Loucy (cell line): Measurements from ENCODE around the gene MAP3K10.

ENCODE experiments used
- EZH2phosphoT487 ChIP-seq: fragments of 200-600 bp; IDR thresholded peaks from 2 replicates; pipeline ENCODE4 v1.6.1; 2018; ENCODE audit warnings: antibody characterized with exemption, mild to moderate bottlenecking, moderate library complexity, borderline replicate concordance
- TF ChIP-seq, protein P1 (sequence below): fragments of 200-600 bp; sonication (generic); conservative IDR thresholded peaks from 2 replicates; pipeline ENCODE4 v1.5.1; 2014; ENCODE audit warnings: mild to moderate bottlenecking, antibody characterized with exemption, low read length

DNA sequence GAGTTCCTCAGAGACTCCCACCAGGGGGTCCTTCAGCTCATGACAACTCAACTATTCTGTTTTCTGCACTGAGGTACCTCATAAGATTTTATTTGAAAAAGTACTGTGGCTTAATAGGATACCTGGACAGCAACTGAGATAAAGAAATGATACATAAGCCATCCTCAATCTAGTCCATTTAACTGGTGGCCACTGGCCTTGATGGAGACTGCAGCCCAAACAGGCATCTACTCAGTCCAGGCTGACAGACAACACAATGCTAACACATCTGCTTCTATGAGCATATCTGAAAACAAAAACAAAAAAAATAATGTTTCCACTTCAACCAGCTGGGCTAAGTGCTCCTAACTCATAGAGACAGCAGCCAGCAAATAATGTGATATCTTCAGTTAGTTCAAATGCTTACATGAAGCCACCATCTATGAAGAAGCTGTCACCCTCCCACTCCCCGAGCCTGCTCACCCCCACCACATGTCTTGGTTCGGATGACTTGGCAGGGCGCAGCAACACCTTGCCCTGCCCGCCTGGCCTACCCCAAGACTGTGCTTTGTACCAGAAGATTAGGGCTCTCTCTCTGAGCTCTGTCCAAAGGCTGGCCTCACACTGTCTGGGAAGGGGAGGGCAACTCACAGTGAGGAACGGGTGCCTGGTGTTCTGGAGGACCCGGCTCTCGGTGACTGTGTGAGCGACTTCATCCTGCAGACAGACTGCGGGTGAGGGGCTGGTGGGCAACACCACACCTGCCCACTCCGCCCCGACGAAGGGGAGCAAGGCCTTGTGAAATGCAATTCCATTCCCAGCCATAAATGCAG, 48.4 kb downstream of the MAP3K10 start:
- TF ChIP-seq, protein P1, sequence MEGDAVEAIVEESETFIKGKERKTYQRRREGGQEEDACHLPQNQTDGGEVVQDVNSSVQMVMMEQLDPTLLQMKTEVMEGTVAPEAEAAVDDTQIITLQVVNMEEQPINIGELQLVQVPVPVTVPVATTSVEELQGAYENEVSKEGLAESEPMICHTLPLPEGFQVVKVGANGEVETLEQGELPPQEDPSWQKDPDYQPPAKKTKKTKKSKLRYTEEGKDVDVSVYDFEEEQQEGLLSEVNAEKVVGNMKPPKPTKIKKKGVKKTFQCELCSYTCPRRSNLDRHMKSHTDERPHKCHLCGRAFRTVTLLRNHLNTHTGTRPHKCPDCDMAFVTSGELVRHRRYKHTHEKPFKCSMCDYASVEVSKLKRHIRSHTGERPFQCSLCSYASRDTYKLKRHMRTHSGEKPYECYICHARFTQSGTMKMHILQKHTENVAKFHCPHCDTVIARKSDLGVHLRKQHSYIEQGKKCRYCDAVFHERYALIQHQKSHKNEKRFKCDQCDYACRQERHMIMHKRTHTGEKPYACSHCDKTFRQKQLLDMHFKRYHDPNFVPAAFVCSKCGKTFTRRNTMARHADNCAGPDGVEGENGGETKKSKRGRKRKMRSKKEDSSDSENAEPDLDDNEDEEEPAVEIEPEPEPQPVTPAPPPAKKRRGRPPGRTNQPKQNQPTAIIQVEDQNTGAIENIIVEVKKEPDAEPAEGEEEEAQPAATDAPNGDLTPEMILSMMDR, result no peak
- no peak for TF ChIP-seq EZH2phosphoT487
